Fibroblast of skin of abdomen (primary cell): ENCODE results near the gene TSR3.
"Not testable (repeated sequence)": the region's sequence is repeated elsewhere in the genome, so short reads cannot be mapped to it uniquely, and the experiment has no call there.

ENCODE experiments used
- DNase-seq: peaks from one replicate; pipeline ENCODE4 v3.0.0-alpha.2; 2013

Gene TSR3

DNA sequence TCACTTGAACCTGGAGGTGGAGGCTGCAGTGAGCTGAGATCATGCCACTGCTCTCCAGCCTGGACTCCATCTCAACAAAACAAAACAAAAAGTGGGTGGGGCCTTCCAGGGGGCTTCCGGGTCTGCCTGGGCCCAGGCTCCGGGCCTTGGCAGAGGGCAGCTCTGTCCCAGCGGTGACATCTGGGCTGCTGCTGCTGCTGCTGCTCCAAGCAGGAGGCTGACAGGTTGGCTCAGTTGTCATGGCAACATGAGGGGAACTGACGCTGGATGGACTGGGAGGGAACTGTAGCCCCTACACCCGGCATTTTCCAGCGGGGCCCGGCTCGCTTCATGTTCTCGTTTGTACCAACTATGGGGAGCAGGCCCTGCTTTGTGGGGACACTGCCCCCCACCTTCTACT lies 14.2 kb downstream of the TSR3 start:
- no peak for DNase-seq

GRCh38 chr16:1336619-1337018 lies 15.1 kb downstream of the TSR3 start:
- no peak for DNase-seq

GRCh38 chr16:1335996-1336395 lies 15.7 kb downstream of the TSR3 start:
- DNase-seq: no peak

GRCh38 chr16:1335211-1335971 lies 16.3 kb downstream of the TSR3 start:
- no peak for DNase-seq

- DNase-seq: no peak
These were observed 16.9 kb downstream of the TSR3 start for GRCh38 chr16:1334739-1335138.

- DNase-seq: no peak
These were observed 17.6 kb downstream of the TSR3 start for GRCh38 chr16:1333854-1334700.

DNA sequence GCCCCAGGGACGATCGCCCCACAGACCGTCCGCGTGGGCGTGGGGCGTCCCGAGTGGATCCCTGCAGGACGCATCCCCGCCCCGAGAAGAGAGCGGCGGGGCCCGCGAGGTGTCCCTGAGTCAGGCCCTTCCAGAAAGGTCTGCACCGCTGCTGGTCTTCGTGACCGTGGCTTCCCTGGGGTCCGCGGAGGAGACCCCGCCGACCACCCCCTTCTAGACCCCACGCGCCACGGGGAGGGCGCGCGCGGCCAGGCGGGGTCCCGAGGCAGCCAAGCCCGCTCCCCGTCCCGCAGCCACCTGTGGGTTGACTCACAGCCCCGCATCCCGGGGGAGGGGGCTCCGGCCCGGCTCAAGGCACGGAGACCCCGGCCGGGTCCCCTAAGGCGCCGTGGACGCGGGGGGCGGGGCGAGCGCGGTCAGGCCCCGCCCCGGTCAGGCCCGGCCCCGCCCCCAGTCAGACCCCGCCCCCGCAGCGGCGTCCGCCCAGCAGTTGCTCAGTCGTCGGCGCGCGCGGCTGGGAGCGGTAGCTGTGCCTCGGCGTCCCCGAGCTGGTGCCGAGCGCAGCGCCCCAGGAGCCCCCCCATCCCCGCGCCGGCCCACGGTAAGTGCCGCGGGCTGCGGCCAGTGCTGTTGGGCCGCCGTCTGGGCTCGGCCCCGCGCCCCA lies 18.4 kb downstream of the TSR3 start, which contains the start of gene BAIAP3:
Gene BAIAP3, plus strand, starts transcription at position 497 of the 664 bp plus-strand sequence. CDS start 4,905 bp downstream, outside the sequence.
- no peak for DNase-seq

GRCh38 chr16:1332618-1333148 lies 19.0 kb downstream of the TSR3 start:
- DNase-seq: no peak

DNA sequence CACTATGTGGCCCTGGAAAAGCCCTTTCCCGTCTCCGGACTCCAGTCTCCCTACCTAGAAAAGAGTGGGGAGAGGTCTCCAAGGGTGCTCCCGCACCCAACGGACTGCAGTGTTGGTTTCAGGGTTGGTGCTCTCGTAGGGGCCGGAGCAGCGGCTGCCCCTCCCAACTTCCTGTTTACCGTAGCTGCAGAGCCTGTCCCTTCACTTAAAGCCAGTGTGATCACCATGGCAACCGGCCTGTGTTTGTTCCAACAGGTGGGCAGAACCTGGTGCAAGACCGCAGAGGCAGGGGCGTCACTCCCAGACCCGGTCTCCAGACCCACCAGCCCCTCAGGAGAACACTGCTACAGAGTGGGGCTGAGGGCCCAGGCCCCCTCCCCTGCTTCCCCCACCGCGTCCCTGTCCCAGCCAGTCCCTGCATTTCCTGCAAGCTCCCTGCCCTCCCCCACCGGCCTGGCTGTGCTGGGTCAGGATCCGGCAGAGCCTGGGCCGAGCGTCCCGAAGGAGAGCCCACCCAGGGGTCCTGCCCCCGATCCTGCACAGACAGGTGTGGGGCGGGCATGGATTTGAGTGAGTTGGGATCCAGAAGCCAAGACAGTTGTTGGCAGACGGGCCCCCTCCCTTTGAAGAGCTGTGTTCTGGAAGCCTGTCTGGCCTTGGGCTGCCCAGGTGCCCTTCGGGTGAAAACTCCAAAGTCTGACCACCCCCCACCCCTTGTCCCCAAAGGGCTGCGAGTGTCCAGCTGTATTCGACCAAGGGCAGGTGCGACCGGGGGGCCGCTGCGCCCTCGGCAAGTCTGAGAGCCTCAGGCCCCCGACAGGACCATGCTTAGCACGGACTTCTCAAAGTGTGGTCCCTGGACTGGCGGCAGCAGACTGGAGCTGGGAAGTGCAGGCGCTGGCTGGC lies 19.7 kb downstream of the TSR3 start:
- DNase-seq: no peak

GRCh38 chr16:1330931-1331711 lies 20.6 kb downstream of the TSR3 start:
- no peak for DNase-seq

DNA sequence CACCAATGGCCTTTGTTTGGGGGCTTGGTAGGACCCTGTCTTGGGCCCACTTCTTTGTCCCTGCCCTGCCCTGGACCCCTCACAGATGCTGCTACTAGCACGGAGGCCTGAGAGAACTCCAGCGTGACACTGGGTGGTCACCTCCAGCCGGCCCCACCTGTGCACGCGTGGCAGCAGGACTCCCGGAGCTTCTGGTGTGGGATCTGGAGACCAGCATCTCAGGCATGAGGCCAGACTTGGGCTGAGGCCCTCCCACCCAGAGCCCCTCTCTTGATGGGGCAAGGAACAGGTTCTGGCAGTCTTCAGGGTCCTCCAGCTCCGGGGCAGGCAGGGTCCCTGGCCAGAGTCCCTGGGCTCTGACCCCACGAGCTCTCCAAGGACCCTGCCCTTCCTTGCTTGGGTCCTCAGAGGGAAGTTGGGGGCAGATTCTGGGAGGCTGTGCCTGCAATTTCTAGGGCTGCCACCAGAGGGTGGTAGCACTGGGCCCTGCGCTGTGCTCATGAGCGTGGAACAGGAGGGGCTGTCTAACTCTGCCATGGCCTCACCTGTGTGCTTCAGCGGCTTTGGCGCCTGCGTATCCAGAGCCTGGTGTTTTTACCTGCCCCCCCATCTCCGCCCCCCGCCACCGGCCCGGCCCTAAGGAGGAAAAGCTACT lies 21.3 kb downstream of the TSR3 start:
- no peak for DNase-seq

- not testable (repeated sequence) for DNase-seq
These were observed 22.7 kb downstream of the TSR3 start for GRCh38 chr16:1328961-1329360.

GRCh38 chr16:1328136-1328535 lies 23.5 kb downstream of the TSR3 start:
- DNase-seq: not testable (repeated sequence)

- DNase-seq: no peak
These were observed 24.1 kb downstream of the TSR3 start for GRCh38 chr16:1327619-1327947.

DNA sequence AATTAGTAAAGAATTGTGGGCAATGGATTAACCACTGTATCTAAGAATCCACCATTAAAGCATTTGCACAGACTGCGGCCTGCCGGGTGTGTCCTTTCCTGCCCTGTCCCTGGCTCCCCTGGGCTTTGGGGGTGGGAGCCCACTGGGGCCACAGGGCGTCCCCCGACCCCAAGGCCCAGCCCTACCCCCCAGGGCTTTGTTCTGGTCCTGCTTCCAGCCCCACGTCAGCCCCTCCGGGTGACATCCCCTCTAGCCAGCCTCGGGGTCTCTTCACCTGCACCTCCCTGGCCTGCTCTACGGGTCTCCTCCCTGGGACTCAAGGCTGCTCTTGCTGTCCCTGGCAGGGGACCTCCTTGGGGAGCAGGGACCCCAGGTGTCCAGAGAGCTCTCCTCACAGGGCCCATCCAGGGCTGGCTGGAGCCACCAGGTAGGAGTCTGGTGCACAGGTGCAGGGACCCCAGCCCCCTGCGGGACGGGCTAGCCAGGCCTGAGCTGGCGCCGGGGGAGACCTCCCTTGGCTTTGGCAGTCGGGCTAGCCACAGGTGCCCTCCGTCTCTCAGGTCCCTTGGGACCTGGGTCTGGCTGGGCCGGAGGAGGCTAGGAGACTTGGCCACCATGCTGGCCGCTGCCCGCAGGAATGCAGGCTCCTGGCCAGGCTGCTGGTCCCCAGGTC lies 24.6 kb downstream of the TSR3 start:
- DNase-seq: no peak

- DNase-seq: no peak
These were observed 25.3 kb downstream of the TSR3 start for GRCh38 chr16:1326391-1326790.

GRCh38 chr16:1325673-1326371 lies 25.9 kb downstream of the TSR3 start:
- no peak for DNase-seq

DNA sequence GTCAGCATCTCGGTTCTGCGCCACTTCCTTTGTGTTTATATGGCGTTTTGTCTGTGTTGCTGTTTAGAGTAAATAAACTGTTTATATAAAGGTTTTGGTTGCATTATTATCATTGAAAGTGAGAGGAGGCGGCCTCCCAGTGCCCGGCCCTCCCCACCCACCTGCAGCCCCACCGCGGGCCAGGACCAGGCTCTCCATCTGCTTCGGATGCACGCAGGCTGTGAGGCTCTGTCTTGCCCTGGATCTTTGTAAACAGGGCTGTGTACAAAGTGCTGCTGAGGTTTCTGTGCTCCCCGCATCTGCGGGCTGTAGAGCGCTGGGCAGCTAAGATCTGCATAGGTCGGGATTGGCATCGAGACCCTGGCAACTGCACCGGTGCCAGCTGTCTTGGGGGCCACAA lies 26.4 kb downstream of the TSR3 start:
- no peak for DNase-seq

GRCh38 chr16:1324286-1324826 lies 27.3 kb downstream of the TSR3 start:
- no peak for DNase-seq
